Brain microvascular endothelial cell (primary cell): ENCODE measurements around the gene TMPRSS3.

Experiments used
- DNase-seq: peaks from one replicate; pipeline ENCODE4 v3.0.0-alpha.2; 2020
- H3K27ac ChIP-seq: fragments of 250-450 bp; sonication (Bioruptor Pico); 2 replicates; pipeline ENCODE4 v1.5.1; 2020; ENCODE audit warnings: mild to moderate bottlenecking, moderate library complexity
- H3K27me3 ChIP-seq: fragments of 250-450 bp; sonication (Bioruptor Pico); replicated peaks from 2 replicates; pipeline ENCODE4 v1.5.1; 2020; ENCODE audit warnings: mild to moderate bottlenecking
- H3K36me3 ChIP-seq: fragments of 250-450 bp; sonication (Bioruptor Pico); replicated peaks from 2 replicates; pipeline ENCODE4 v1.5.1; 2020; ENCODE audit warnings: mild to moderate bottlenecking
- H3K4me3 ChIP-seq: 2 replicates; pipeline ENCODE4 v1.5.1; 2011; ENCODE audit warnings: low read depth, mild to moderate bottlenecking, control low read depth, low read length, moderate library complexity
- in situ Hi-C: cut with HindIII; loops from 2 replicates; pipeline ENCODE4 v1.10.0; 2017; ENCODE audit warnings: low sequenced_read_pairs, low pct_ligation_motif_present
- TF ChIP-seq, protein P1 (sequence below): IDR thresholded peaks from 2 replicates; pipeline ENCODE4 v1.5.1; 2011; ENCODE audit warnings: low read depth, mild to moderate bottlenecking, moderate library complexity, low read length, control low read depth, inconsistent platforms; ENCODE audit errors: missing control alignments

The TMPRSS3 gene

DNA sequence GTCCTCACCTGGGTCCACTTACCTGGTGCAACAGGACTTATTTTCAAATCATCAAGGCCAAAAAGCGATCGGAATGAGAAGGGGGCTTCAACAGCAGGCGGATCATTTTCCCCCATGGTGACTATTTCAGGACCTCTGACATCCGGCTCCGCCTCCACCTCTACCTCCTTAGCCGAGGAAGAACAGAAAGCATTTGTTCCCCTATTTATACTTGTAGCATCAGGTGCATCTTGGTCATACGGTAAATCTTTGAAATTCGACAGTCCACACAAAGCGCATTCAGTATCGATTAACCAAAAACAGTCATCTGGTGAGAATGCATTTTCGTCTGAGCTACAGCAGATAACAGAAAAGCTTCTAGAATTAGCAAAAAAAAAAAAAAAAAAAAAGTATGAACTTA is 550 bp downstream of the TMPRSS3 start:
- in situ Hi-C loops = no loop called here
- H3K36me3 ChIP-seq = no peaks in the 10 kb centered on the region
- TF ChIP-seq, protein P1, sequence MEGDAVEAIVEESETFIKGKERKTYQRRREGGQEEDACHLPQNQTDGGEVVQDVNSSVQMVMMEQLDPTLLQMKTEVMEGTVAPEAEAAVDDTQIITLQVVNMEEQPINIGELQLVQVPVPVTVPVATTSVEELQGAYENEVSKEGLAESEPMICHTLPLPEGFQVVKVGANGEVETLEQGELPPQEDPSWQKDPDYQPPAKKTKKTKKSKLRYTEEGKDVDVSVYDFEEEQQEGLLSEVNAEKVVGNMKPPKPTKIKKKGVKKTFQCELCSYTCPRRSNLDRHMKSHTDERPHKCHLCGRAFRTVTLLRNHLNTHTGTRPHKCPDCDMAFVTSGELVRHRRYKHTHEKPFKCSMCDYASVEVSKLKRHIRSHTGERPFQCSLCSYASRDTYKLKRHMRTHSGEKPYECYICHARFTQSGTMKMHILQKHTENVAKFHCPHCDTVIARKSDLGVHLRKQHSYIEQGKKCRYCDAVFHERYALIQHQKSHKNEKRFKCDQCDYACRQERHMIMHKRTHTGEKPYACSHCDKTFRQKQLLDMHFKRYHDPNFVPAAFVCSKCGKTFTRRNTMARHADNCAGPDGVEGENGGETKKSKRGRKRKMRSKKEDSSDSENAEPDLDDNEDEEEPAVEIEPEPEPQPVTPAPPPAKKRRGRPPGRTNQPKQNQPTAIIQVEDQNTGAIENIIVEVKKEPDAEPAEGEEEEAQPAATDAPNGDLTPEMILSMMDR = no peak
- no peak overlapping the region for H3K4me3 ChIP-seq
- DNase-seq = no peak
- no peaks in the 10 kb centered on the region for H3K27me3 ChIP-seq
- H3K27ac ChIP-seq = no peak overlapping the region

DNA sequence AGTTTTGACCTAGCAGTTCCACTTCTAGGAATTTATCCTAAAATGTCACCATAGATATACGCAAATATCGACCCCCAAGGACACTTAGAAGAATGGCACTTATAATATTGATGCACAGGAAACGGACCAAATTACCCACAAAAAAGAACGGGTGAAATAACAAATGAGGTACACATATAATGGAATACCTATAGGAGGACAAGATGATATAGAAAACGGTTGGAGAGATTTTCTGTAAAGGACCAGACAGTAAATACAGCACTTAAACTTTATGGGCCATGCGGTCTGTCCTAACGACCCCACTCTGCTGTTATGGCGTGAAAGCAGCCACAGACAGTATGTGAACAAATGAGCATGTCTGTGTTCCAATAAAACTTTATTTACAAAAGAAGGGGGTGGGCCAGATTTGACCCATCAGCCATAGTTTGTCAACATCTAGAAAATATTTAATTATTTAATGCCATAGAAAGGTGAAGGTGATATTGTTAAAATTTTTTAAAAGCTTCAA is 2.4 kb downstream of the TMPRSS3 start:
- DNase-seq = no peak
- H3K4me3 ChIP-seq = no peak overlapping the region
- in situ Hi-C loops = no loop called here
- H3K27me3 ChIP-seq = no peaks in the 10 kb centered on the region
- H3K27ac ChIP-seq = no peak overlapping the region
- TF ChIP-seq, protein P1 = no peak
- no peaks in the 10 kb centered on the region for H3K36me3 ChIP-seq

DNA sequence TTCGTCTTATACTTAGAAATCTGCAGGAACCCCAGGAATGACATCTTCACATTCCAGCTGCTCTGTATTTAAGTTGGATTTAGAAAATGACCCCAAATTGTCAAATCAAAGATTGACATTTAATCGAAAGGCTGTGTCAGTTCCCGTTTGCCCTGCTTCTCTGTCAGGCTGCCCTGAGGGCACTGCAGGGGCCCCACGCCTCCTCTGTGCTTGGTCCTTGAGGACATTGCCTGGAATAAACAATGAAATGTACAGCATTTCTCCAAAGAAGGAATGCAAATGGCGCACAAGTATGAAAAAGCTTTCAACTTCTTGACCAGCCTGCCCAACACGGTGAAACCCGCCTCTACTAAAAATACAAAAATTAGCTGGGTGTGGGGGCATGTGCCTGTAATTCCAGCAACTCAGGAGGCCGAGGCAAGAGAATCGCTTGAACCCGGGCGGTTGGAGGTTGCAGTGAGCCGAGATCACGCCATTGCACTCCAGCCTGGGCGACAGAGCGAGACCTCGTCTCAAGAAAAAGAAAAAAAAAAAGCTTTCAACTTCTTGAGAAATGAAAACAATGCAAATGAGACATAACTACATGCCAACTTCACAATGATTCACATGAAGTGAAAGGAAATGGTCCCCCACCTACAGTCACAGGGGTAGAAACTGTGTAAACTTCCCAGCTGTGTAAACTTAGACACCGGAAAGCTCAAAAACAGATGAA is 3.0 kb downstream of the TMPRSS3 start:
- H3K27ac ChIP-seq = no peak overlapping the region
- DNase-seq = peak; percentile 46
- in situ Hi-C loops = no loop called here
- no peak overlapping the region for H3K4me3 ChIP-seq
- H3K36me3 ChIP-seq = no peaks in the 10 kb centered on the region
- TF ChIP-seq, protein P1 = no peak
- no peaks in the 10 kb centered on the region for H3K27me3 ChIP-seq

DNA sequence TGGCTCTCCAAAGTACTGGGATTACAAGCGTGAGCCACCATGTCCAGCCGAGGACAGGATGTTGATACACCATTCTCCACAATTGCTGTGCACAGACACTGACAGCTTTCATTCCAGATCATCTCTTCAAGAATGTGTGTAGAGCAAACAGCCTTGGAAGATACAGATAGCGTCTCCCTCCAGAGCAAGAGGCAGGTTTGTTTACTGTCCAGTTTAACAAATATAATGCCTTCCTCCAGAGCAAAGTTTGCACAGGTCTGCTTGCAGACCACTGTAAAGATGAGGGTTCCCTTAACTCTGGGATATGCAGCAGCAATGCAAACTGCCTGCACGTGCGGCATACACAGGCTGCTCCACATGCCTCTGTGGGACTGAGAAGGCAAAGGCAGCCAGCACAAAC is 4.6 kb downstream of the TMPRSS3 start:
- H3K27ac ChIP-seq = no peak overlapping the region
- no peak for DNase-seq
- no peaks in the 10 kb centered on the region for H3K27me3 ChIP-seq
- in situ Hi-C loops = no loop called here
- H3K36me3 ChIP-seq = no peaks in the 10 kb centered on the region
- TF ChIP-seq, protein P1 = no peak
- H3K4me3 ChIP-seq = no peak overlapping the region

DNA sequence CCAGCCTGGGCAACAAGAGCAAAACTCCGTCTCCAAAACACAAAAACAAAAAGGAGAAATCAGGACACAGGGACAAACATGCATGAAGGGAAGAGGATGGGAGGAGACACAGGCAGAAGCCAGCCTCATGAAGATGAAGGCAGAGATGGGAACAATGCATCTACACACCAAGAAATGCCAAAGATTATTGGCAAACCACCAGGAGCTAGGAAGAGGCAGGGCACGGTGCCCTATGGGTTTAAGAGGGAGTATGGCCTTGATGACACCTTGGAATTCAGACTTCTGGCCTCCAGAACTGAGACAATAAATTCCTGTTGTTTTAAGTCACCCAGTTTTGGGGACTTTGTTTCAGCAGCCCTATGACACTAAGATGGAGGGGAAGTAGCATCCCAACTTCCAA is 5.2 kb downstream of the TMPRSS3 start:
- no peak overlapping the region for H3K27ac ChIP-seq
- in situ Hi-C loops = no loop called here
- TF ChIP-seq, protein P1 = no peak
- no peak for DNase-seq
- no peaks in the 10 kb centered on the region for H3K27me3 ChIP-seq
- H3K36me3 ChIP-seq = no peaks in the 10 kb centered on the region
- H3K4me3 ChIP-seq = no peak overlapping the region

DNA sequence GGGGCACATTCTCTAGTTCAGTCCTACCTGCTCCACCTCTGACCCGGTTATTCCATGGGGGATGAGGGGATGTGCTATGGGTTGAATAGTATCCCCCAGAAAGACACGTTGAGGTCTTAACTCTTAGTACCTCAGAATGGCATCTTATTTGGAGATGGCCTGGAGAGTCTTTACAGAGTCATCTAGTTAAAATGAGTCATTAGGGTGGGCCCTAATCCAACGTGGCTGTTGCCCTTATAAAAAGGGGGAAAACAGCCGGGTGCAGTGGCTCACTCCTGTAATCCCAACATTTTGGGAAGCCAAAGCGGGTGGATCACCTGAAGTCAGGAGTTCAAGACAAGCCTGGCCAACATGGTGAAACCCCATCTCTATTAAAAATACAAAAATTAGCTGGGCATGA is 5.7 kb downstream of the TMPRSS3 start:
- Histone ChIP-seq H3K27me3 (no peaks in the 10 kb centered on the region), H3K36me3 (no peaks in the 10 kb centered on the region), H3K27ac (no peak overlapping the region), H3K4me3 (no peak overlapping the region)
- in situ Hi-C loops = no loop called here
- TF ChIP-seq, protein P1 = no peak
- no peak for DNase-seq
